Liver (tissue), 9 donors: ENCODE results near the gene IFIT5. TPM values are rescaled to one million over a fixed set of nuclear protein-coding genes. Genes with fewer than 3 reads are reported as not detected.

Source experiments
- DNase-seq: peaks from one replicate; pipeline ENCODE4 v3.0.0-alpha.2; 2017; ENCODE audit warnings: low spot score
- H3K27ac ChIP-seq, 2 donors: one replicate each; pipeline ENCODE4 v1.7.0; 2013; ENCODE audit warnings: inconsistent platforms in 2 of 2, low read length in 2 of 2, control low read depth in 1 of 2, low read depth in 1 of 2, mild to moderate bottlenecking in 1 of 2
- H3K27me3 ChIP-seq, 4 donors: one replicate each; pipeline versions ENCODE4 v1.6.1 to v1.7.0; 2013; ENCODE audit warnings: low read length in 3 of 4, inconsistent platforms in 1 of 4, mild to moderate bottlenecking in 1 of 4, moderate library complexity in 1 of 4; ENCODE audit not compliant: control insufficient read depth in 4 of 4, insufficient read depth in 4 of 4
- H3K36me3 ChIP-seq, 4 donors: one replicate each; pipeline versions ENCODE4 v1.6.1 to v1.7.0; 2013; ENCODE audit warnings: low read length in 3 of 4, mild to moderate bottlenecking in 3 of 4, low read depth in 1 of 4, moderate library complexity in 1 of 4; ENCODE audit not compliant: control insufficient read depth in 4 of 4, insufficient read depth in 3 of 4
- H3K4me1 ChIP-seq, 4 donors: one replicate each; pipeline versions ENCODE4 v1.6.1 to v1.7.0; 2013; ENCODE audit warnings: low read length in 3 of 4, mild to moderate bottlenecking in 3 of 4, moderate library complexity in 1 of 4; ENCODE audit not compliant: control insufficient read depth in 4 of 4, insufficient read depth in 4 of 4
- H3K4me3 ChIP-seq, 3 donors: one replicate each; pipeline versions ENCODE4 v1.6.1 to v1.7.0; 2013; ENCODE audit warnings: low read length in 3 of 3, control low read depth in 1 of 3, low read depth in 1 of 3, mild to moderate bottlenecking in 1 of 3
- H3K9ac ChIP-seq, 2 donors: one replicate each; pipeline ENCODE4 v1.7.0; 2013; ENCODE audit warnings: low read length in 2 of 2, mild to moderate bottlenecking in 2 of 2, moderate library complexity in 2 of 2, control low read depth in 1 of 2, low read depth in 1 of 2
- H3K9me3 ChIP-seq, 4 donors: one replicate each; pipeline versions ENCODE4 v1.6.1 to v1.7.0; 2013; ENCODE audit warnings: low read length in 3 of 4; ENCODE audit not compliant: control insufficient read depth in 4 of 4
- EGR1 ChIP-seq, 2 donors: IDR thresholded peaks; 2 replicates each; pipeline ENCODE4 v1.6.1; 2016 to 2018; ENCODE audit warnings: antibody characterized with exemption in 2 of 2, low read depth in 2 of 2
- FOXA1 ChIP-seq: IDR thresholded peaks from 2 replicates; pipeline ENCODE4 v1.6.1; 2016; ENCODE audit warnings: antibody characterized with exemption
- FOXA2 ChIP-seq: IDR thresholded peaks from 2 replicates; pipeline ENCODE4 v1.6.1; 2016; ENCODE audit warnings: antibody characterized with exemption
- GABPA ChIP-seq, 2 donors: IDR thresholded peaks in 1 of 2; conservative IDR thresholded peaks in 1 of 2; 2 replicates each; pipeline ENCODE4 v1.6.1; 2016; ENCODE audit warnings: antibody characterized with exemption in 2 of 2, mild to moderate bottlenecking in 1 of 2, moderate library complexity in 1 of 2
- HNF4A ChIP-seq, 2 donors: conservative IDR thresholded peaks; 2 replicates each; pipeline ENCODE4 v1.6.1; 2016; ENCODE audit warnings: antibody characterized with exemption in 2 of 2, mild to moderate bottlenecking in 2 of 2
- HNF4G ChIP-seq: IDR thresholded peaks from 2 replicates; pipeline ENCODE4 v1.6.1; 2016; ENCODE audit warnings: antibody characterized with exemption
- JUND ChIP-seq, 2 donors: IDR thresholded peaks; 2 replicates each; pipeline ENCODE4 v1.6.1; 2016; ENCODE audit warnings: antibody characterized with exemption in 2 of 2
- NR2F2 ChIP-seq: IDR thresholded peaks from 2 replicates; pipeline ENCODE4 v1.6.1; 2016; ENCODE audit warnings: antibody characterized with exemption
- RAD21 ChIP-seq, 2 donors: IDR thresholded peaks; 2 replicates each; pipeline ENCODE4 v1.6.1; 2016; ENCODE audit warnings: antibody characterized with exemption in 2 of 2, mild to moderate bottlenecking in 2 of 2
- RXRA ChIP-seq, 2 donors: IDR thresholded peaks; 2 replicates each; pipeline ENCODE4 v1.6.1; 2017 to 2018; ENCODE audit warnings: antibody characterized with exemption in 2 of 2, mild to moderate bottlenecking in 1 of 2
- SP1 ChIP-seq: IDR thresholded peaks from 2 replicates; pipeline ENCODE4 v1.6.1; 2018; ENCODE audit warnings: antibody characterized with exemption, mild to moderate bottlenecking
- TAF1 ChIP-seq: conservative IDR thresholded peaks from 2 replicates; pipeline ENCODE4 v1.6.1; 2016; ENCODE audit warnings: antibody characterized with exemption, mild to moderate bottlenecking
- YY1 ChIP-seq: IDR thresholded peaks from 2 replicates; pipeline ENCODE4 v1.6.1; 2016; ENCODE audit warnings: antibody characterized with exemption, mild to moderate bottlenecking
- polyA plus RNA-seq, 2 donors: library from polyadenylated mRNA; stranded (reverse) in 1 of 2; unstranded in 1 of 2; fragments of 200-250 nt in 1 of 2; fragments of >200 nt in 1 of 2; fragmentation: Nextera tagmentation in 1 of 2; extraction: Ambion mirVana in 1 of 2; gene quantifications; one replicate each; pipeline versions ENCODE4 v1.2.1 to v1.2.3, GENCODE V29; 2013 to 2015
- total RNA-seq, 2 donors: library from RNA; depleted of rRNA; stranded (reverse); fragments of >200 nt; gene quantifications; one replicate each; pipeline ENCODE4 v1.2.3, GENCODE V29; 2014
- TF ChIP-seq, protein P1 (sequence below): IDR thresholded peaks from 2 replicates; pipeline ENCODE4 v1.6.1; 2016; ENCODE audit warnings: antibody characterized with exemption
- TF ChIP-seq, protein P2 (sequence below): IDR thresholded peaks from 2 replicates; pipeline ENCODE4 v1.6.1; 2016; ENCODE audit warnings: antibody characterized with exemption
- TF ChIP-seq, protein P3 (sequence below): IDR thresholded peaks from 2 replicates; pipeline ENCODE4 v1.6.1; 2016; ENCODE audit warnings: antibody characterized with exemption
- TF ChIP-seq, protein P4 (sequence below): IDR thresholded peaks from 2 replicates; pipeline ENCODE4 v1.6.1; 2016; ENCODE audit warnings: antibody characterized with exemption, mild to moderate bottlenecking
- TF ChIP-seq, protein P5 (sequence below): fragments of 150-350 bp; IDR thresholded peaks from 2 replicates; pipeline ENCODE4 v1.5.1; 2017; ENCODE audit warnings: improper control_type of control experiment, low read depth, low read length; ENCODE audit not compliant: missing input control
- donor health status: healthy.
- donor health status: healthy.
- donor health status: healthy.
- donor health status: healthy.
- donor health status: healthy.

The IFIT5 gene
- total and polyA plus RNA-seq, 4 donors = 5.0 to 10.7 (median 6.7) TPM

DNA sequence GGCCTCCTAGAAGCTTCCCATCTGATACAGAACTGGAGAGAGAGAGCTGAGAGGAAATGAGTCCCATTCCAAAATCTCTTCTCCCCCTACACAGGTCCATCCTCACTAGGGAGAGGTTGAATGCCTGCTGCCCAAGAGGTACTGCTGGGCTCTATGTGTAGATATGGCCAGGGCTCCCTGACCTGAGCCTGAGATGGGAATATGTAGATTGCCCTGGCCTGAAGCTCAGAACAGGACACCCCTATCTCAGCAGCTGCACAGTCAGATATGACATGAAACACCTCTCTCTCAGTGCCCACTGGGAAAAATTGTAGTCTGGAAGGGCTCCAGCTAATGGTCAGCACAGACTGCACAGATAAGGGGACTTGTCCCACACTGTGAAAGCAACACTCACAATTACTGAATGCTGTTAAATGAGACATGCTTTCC lies 39.6 kb upstream of the IFIT5 start:
- Histone ChIP-seq H3K9me3 (no peaks in the 10 kb centered on the region), H3K27me3 (no peaks in the 10 kb centered on the region), H3K4me3 (no peak overlapping the region), H3K4me1 (peaks cover 4 to 35% (median 22%) of the 10 kb centered on the region in 4 donors), H3K36me3 (no peaks in the 10 kb centered on the region), H3K27ac (peak overlapping the region; percentile 91 to 94), H3K9ac (peak overlapping the region in 1 of 2 donors; percentile 64)
- no peak for DNase-seq
- TF ChIP-seq YY1 (no peak), NR2F2 (no peak), FOXA2 (no peak), SP1 (no peak), FOXA1 (no peak), TAF1 (no peak), RAD21 (IDR thresholded peaks at IDR 0.05) (no peak), HNF4A (conservative IDR thresholded peaks at IDR 0.05) (no peak), HNF4G (no peak), RXRA (IDR thresholded peaks at IDR 0.05) (no peak), JUND (IDR thresholded peaks at IDR 0.05) (no peak), EGR1 (IDR thresholded peaks at IDR 0.05; ENCODE audit: low read depth in 2 of 2) (no peak), GABPA (IDR thresholded peaks at IDR 0.05 in 1 of 2, conservative IDR thresholded peaks at IDR 0.05 in 1 of 2) (no peak)
- TF ChIP-seq, protein P1, sequence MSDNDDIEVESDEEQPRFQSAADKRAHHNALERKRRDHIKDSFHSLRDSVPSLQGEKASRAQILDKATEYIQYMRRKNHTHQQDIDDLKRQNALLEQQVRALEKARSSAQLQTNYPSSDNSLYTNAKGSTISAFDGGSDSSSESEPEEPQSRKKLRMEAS = no peak
- TF ChIP-seq, protein P2, sequence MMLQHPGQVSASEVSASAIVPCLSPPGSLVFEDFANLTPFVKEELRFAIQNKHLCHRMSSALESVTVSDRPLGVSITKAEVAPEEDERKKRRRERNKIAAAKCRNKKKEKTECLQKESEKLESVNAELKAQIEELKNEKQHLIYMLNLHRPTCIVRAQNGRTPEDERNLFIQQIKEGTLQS = no peak
- TF ChIP-seq, protein P3, sequence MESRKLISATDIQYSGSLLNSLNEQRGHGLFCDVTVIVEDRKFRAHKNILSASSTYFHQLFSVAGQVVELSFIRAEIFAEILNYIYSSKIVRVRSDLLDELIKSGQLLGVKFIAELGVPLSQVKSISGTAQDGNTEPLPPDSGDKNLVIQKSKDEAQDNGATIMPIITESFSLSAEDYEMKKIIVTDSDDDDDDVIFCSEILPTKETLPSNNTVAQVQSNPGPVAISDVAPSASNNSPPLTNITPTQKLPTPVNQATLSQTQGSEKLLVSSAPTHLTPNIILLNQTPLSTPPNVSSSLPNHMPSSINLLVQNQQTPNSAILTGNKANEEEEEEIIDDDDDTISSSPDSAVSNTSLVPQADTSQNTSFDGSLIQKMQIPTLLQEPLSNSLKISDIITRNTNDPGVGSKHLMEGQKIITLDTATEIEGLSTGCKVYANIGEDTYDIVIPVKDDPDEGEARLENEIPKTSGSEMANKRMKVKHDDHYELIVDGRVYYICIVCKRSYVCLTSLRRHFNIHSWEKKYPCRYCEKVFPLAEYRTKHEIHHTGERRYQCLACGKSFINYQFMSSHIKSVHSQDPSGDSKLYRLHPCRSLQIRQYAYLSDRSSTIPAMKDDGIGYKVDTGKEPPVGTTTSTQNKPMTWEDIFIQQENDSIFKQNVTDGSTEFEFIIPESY = no peak
- TF ChIP-seq, protein P4, sequence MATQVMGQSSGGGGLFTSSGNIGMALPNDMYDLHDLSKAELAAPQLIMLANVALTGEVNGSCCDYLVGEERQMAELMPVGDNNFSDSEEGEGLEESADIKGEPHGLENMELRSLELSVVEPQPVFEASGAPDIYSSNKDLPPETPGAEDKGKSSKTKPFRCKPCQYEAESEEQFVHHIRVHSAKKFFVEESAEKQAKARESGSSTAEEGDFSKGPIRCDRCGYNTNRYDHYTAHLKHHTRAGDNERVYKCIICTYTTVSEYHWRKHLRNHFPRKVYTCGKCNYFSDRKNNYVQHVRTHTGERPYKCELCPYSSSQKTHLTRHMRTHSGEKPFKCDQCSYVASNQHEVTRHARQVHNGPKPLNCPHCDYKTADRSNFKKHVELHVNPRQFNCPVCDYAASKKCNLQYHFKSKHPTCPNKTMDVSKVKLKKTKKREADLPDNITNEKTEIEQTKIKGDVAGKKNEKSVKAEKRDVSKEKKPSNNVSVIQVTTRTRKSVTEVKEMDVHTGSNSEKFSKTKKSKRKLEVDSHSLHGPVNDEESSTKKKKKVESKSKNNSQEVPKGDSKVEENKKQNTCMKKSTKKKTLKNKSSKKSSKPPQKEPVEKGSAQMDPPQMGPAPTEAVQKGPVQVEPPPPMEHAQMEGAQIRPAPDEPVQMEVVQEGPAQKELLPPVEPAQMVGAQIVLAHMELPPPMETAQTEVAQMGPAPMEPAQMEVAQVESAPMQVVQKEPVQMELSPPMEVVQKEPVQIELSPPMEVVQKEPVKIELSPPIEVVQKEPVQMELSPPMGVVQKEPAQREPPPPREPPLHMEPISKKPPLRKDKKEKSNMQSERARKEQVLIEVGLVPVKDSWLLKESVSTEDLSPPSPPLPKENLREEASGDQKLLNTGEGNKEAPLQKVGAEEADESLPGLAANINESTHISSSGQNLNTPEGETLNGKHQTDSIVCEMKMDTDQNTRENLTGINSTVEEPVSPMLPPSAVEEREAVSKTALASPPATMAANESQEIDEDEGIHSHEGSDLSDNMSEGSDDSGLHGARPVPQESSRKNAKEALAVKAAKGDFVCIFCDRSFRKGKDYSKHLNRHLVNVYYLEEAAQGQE = no peak
- TF ChIP-seq, protein P5, sequence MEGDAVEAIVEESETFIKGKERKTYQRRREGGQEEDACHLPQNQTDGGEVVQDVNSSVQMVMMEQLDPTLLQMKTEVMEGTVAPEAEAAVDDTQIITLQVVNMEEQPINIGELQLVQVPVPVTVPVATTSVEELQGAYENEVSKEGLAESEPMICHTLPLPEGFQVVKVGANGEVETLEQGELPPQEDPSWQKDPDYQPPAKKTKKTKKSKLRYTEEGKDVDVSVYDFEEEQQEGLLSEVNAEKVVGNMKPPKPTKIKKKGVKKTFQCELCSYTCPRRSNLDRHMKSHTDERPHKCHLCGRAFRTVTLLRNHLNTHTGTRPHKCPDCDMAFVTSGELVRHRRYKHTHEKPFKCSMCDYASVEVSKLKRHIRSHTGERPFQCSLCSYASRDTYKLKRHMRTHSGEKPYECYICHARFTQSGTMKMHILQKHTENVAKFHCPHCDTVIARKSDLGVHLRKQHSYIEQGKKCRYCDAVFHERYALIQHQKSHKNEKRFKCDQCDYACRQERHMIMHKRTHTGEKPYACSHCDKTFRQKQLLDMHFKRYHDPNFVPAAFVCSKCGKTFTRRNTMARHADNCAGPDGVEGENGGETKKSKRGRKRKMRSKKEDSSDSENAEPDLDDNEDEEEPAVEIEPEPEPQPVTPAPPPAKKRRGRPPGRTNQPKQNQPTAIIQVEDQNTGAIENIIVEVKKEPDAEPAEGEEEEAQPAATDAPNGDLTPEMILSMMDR = no peak
